Superior temporal gyrus (tissue), 1 donor: Measurements from ENCODE around the gene GTF2F1.
"Not testable (repeated sequence)": the region's sequence is repeated elsewhere in the genome, so short reads cannot be mapped to it uniquely, and the experiment has no call there.

Experiments used
- DNase-seq: peaks from one replicate; pipeline ENCODE4 v3.0.0-alpha.2; 2016; ENCODE audit errors: extremely low spot score

Gene GTF2F1, protein sequence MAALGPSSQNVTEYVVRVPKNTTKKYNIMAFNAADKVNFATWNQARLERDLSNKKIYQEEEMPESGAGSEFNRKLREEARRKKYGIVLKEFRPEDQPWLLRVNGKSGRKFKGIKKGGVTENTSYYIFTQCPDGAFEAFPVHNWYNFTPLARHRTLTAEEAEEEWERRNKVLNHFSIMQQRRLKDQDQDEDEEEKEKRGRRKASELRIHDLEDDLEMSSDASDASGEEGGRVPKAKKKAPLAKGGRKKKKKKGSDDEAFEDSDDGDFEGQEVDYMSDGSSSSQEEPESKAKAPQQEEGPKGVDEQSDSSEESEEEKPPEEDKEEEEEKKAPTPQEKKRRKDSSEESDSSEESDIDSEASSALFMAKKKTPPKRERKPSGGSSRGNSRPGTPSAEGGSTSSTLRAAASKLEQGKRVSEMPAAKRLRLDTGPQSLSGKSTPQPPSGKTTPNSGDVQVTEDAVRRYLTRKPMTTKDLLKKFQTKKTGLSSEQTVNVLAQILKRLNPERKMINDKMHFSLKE

DNA sequence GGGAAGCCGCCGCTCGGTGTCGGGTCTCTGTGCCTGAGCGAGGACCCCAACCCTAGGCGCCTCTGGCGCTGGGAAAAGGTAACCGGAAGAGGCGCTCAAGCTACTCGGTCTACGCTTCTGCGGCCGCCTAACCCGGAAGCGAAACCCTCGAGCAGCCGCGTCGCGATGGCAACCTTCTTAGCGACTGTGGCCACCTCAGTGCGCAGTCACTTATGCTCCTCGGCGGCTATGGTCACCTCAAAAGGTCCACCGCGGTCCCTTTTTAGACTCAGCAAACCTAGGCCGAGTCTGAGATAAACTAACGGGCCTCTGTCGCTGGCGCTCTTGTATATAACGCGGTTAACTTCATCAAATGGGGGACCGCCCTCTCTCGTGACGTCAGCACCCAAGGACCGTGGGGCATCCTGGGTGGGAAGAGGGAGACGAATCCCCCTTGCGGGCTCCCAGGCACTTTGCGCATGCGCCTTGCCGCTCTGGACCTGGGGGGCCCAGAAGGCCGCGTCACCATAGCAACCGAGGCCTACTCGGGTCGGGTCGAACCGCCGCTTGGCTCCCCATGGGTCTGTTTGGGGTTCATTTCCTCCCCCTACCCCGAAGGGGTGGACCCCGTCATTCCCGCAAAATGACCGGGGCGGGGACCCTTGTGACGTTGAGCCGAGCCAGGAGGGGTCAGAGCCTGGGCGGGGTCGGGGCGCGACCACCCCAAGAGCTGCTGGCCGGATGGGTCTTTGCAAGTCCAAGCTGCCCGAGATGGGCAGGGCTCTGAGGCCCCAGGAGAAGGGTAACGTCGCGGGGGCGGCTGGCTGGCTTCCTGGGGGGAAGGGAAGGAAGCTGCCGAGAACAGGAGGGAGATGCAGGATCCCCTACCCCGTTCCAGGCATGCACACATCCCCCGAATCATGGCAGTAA, at the start of gene GTF2F1:
Gene GTF2F1, minus strand, starts transcription at position 91 of the 909 bp plus-strand sequence. CDS start 169 bp downstream, outside the sequence.
- peak; percentile 98 for DNase-seq

DNA sequence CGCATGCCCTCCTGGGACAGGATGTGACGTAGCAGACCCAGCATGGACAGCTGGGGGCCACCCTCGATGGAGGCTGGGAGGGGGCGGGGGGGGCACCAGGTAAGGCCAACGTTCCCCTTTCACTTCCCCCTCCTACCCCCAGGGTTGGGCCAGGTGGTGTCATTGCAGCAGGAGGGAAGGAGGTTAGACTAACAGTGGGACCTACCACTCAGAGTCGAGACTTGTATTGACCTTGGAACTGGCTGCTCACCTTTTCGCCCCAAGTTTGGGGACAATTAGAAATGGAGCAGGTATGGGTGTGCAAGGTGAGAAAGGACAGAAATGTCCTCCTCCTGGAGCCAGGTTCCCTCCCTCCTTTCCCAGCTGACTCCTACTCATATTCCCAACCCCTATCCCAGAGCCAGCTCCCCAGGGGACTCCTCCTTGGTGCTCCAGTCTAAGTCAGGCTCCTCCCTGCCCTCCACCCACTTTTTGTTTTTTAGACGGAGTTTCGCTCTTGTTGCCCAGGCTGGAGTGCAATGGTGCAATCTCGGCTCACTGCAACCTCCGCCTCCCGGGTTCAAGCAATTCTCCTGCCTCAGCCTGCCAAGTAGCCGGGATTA, 49.2 kb upstream of the GTF2F1 start:
- no peak for DNase-seq

DNA sequence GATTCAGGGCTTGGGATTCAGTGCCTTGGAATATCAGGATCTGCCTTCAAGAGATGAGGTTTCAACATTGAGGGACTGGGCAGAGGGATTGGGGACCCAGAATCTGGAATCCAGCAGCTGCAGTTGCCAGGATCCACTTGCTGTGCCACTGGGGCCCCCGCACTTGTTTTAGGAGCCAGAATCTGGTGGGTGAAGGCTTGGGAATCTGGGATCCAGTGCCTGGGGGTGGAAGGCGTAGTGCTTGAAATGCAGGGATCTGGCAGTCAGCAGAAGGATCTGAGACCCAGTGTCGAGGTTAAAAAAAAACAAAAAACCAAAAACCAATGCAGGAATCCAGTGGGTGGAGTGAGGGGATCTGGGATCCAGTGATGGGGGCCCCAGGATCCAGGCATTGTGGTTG, 47.9 kb upstream of the GTF2F1 start:
- DNase-seq: no peak

DNA sequence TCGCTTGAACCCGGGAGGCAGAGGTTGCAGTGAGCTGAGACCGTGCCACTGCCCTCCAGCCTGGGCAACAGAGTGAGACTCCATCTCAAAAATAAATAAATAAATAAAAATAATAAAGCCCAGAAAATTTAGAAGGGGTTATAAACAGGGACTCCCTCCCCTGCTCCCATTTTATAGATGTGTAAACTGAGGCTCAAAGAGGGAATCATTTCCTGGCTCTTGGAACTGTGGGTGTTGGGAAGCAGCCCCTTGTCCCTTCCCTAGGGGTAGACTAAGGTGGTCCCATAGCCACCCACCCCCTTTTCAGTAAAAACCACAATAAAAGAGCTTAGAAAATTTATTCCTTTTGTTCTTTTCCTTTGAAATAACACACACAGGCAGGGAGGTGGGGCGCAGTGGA, 46.8 kb upstream of the GTF2F1 start:
- no peak for DNase-seq

GRCh38 chr19:6433663-6434062, 40.7 kb upstream of the GTF2F1 start, which contains the start of gene SLC25A41:
Gene SLC25A41 (minus strand): TSS chr19:6433763. CDS start chr19:6433693, 70 bp downstream.
- no peak for DNase-seq

- DNase-seq: no peak
These were observed 40.2 kb upstream of the GTF2F1 start for GRCh38 chr19:6433165-6433564.

DNA sequence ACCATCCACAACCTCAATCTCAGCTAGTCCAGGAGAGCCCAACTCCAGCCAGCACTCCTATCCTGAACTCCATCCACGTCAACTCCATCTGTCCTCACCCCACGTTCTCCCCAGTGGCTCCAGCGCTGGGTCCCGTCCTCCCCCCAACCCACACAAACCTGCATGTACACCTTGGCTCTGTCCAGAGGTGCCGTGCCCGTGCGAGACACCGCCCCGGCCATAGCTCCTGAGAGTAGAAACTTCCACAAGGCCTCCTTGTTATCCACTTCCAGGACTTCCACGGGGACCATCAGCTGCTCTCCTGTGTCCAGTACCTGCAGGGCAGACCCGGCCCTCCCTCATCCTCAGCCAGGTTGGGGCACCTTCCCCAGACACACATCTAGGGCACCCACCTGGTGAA, 38.9 kb upstream of the GTF2F1 start:
- DNase-seq: no peak

- DNase-seq: no peak
These were observed 36.7 kb upstream of the GTF2F1 start for GRCh38 chr19:6429419-6430221.

GRCh38 chr19:6428692-6429418, 35.9 kb upstream of the GTF2F1 start:
- DNase-seq: not testable (repeated sequence)

DNA sequence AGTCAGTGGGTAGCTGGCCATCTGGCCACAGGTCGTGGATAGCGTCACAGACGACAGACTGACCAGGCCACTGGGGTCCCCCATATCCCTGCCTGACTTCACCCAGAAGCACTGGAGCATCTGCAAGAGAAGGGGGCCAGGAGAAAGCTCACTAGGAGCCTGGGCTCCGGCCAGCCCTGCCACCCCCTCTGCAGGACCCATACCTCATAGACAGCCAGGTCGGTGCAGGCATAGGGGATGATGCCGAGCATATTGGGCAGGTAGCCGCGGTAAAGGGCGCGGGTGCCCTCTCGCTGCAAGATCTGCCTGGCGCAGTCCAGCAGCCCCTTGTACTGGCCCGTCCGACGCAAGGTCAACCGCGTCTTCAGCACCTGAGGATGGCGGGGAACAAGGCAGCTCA, 34.2 kb upstream of the GTF2F1 start:
- DNase-seq: no peak

DNA sequence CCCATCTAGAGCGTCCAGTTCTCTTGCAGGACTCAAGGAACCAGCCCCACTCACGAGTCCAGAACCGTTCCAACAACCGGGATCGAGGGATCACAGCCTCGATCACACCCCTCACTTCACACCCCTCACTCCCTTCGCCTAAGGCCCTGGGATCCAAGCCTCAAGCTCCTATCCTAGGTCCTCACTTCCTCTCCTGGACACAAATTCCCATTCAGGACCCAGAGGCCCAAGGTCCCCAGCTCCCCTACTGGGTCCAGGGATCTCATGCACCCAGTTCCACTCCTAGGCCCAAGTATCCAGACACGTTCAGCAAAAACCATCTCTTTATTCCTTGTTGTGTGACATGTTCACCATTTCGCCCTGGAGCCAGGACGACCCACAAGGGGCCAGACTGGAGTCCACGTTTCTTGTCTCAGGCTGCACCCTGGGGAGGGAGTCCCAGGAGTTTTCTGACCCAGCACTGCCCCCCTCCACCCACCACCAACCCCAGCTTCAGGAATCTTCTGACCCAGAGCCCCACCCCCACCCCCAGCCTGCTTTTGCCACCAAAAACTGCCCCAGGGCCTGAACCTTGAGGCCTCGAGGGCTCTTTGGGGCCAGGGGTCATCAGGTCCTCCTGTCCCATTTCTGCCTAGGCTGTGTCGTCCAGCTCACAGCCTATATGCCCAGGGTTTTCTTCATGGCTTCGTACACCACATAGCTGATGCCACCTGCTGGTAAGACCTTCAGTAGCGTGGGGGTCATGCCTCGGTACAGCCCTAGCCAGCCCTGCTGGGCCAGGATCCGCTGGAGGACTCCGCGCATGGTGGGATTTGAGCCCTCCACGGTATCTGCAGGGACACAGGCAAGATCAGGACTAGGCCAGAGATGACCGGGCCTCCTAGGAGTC, 33.0 kb upstream of the GTF2F1 start:
- DNase-seq: no peak

GRCh38 chr19:6424939-6425731, 32.2 kb upstream of the GTF2F1 start:
- peak; percentile 100 for DNase-seq

DNA sequence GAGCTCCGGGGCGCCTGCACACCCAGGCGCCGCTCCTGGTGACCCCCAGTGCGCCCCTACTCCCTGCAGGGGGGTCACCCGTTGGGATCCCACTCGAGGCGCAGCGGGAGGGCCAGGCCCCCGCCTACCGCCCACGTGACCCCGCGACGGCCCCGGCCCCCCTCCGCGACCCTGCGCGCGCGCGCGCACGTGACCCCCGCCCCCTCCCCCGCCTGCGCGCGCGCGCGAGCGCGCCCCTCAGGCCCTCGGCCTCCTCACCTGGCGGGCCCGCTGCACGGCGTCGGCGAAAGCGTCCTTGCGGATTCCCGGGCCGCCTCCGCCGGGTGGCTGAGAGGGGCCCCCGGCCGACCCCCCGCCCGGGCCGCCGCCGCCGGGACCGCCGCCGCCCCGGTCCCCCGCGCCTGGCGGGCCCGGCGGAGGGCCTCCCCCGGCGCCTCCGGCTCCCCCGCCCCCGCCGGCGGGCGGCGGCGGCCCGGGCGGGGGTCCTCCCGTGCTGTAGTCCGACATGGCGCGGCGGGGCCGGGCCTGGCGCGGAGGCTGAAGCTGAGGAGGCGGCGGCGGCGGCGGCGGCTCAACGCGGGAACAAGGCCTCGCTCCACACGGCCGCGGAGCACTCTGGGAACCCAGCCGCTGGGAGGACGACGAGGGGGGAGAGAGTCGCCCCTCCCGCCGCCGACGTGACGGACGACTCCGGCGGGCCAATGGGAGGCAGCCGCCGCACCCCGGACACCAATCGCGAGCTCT, 31.4 kb upstream of the GTF2F1 start, which contains the start of gene KHSRP:
Gene KHSRP, minus strand, starts transcription at position 617 of the 744 bp plus-strand sequence. Its CDS starts 110 bp downstream, at position 507.
- no peak for DNase-seq

GRCh38 chr19:6423499-6424194, 30.7 kb upstream of the GTF2F1 start:
- no peak for DNase-seq

DNA sequence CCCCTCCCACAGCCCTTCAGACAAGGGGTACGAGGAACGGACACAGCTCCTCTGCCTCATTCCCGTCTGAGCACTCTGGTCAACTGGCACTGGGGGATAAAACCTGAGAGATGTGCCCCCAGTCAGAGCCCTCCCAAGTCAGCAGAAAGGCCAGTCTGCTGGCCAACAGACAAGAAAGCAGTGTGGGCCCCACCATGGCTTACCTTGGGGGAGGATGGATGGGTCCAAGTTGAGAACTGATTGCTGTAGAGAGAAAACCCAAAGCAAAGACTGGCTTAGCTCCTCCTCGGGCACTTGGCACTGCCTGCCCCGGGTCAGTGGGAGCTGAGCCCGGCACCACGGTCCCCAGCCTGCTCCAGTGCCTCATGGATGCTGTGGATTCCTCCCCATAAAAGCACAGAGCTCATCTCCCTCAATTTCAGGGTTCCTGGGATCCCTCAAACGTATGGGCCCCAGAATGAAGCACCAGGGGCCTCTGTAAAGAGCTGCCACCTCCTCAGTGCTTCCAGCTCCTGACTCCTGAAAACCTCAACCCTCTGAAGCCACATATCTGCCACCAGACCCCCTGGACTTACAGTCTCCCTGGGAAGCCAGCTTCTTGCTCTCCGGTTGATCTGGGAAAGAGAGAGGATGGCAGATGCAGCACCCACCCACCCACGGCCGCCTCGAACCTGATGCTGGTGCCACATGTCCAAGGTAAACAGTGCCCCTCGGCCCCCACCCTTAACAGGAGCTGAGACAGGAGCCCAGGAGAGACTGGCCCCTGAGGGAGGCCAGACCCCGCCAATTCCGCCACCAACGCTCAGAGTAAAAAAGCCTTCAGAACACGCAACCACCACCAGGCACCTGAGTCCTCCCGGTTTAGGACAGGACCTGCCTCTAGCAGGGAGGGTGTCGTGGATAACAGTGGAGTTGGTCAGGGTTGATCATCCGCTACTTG, 28.4 kb upstream of the GTF2F1 start:
- DNase-seq: no peak

DNA sequence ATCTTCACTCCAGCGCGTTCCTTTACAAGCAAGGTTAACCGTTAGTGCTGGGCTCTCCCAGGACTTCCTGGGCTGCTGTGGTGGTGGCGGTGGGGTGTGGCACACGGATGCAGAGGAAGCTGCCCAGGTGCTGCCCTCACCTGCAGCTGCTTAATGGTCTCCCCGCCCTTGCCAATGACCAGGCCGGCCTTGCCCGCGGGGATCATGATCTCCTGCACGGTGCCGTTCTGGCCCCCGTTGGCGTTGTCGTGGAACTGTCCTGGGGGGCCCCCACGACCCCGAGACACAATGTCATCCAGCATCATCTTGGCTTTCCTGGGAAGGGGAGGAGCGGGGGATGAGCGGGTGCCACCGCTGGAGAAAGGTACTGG, 25.6 kb upstream of the GTF2F1 start:
- DNase-seq: no peak
